C4-2B (cell line): ENCODE measurements around the gene GATAD2A.

Experiments
- CTCF ChIP-seq: fragments of 450-650 bp; conservative IDR thresholded peaks from 2 replicates; pipeline ENCODE4 v1.5.1; 2017; ENCODE audit warnings: mild to moderate bottlenecking
- ZFX ChIP-seq: fragments of 450-650 bp; IDR thresholded peaks from 2 replicates; pipeline ENCODE4 v1.6.1; 2017

DNA sequence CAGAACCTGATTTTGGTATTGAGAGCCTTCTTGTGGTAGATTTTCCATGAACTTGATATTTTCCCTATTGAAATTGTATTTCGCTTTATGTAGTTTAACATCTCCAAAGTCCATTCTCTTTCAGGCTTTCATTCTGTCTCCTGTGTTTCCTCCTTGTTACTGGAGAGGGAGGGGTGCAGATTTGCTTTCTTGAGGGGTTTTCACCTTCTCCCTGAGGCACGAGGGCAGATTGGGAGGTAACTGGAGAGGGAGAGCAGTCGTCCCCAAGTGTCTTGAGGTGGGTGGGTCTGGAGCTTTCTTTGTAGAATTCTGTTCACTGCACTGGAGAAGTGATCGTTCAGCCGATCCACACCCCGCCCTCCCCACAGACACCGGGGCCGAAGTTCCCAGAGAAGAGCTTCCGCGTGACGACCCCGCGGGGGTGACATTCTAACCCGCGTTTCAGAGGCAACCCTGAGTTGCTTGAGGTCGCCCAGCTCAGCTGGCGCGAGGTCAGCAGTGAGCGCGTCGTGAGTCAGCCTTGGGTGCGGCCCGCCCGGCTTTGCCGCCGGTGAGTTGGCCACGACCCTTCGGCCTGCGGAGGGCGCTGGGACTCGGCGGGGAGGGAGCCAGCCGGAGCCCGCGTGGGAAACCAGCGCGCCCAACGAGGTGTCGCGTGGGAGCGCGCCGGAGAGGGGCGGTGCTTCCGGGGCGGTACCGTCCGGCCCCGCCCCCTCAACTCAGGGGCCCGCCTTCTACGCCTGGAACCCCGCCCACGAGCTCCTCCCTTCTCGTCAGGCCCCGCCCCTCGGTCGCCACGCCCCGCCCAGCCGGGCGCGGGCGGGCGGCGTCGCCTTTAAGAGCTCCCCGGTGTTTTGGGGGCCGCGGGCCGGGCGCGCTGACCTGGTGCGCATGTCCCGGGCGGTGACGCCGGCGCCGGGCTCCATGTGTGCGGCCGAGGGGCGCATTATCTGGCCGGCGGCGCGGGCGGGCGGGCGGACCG lies at the start of gene GATAD2A:
- TF ChIP-seq CTCF = peak; percentile 47
- TF ChIP-seq ZFX = no peak
